ENCODE results near the gene TAS2R50. TPM values are rescaled to one million over a fixed set of nuclear protein-coding genes. Genes with fewer than 3 reads are reported as not detected.

The TAS2R50 gene
- total and polyA plus RNA-seq, 10 of the 15 experiments (the other 5 are each of a cell fraction or from before 2014, with no cell fraction given), result 0.33 to 3.2 (median 1.6) TPM; not detected in 5

- TF ChIP-seq E4F1 (IDR thresholded peaks at IDR 0.05; ENCODE audit: borderline replicate concordance, partially characterized antibody) (no peak), SMAD5 (IDR thresholded peaks at IDR 0.05; ENCODE audit: low read depth) (no peak), CTCF (IDR thresholded peaks at IDR 0.05 in 2 of 3, conservative IDR thresholded peaks at IDR 0.05 in 1 of 3; ENCODE audit: control insufficient read depth in 2 of 3, extremely low read depth in 1 of 3, insufficient read depth in 1 of 3, low read depth in 3 of 3, low read length in 3 of 3) (no peak), EZH2 (IDR thresholded peaks at IDR 0.05; ENCODE audit: borderline replicate concordance, control insufficient read depth, low read depth, low read length) (no peak), JUNB (IDR thresholded peaks at IDR 0.05) (peak; percentile 56; the same call in 1 of the 2 replicates), CEBPZ (IDR thresholded peaks at IDR 0.05; ENCODE audit: low read depth, low read length) (no peak), PAX5 (IDR thresholded peaks at IDR 0.05; ENCODE audit: borderline replicate concordance, low read depth, low read length) (no peak), SRF (IDR thresholded peaks at IDR 0.05; ENCODE audit: low read depth in 2 of 2, low read length in 2 of 2) (no peak), ATF3 (IDR thresholded peaks at IDR 0.05; ENCODE audit: borderline replicate concordance, extremely low read depth, low read depth, low read length) (no peak), KAT2A (conservative IDR thresholded peaks at IDR 0.05; ENCODE audit: control insufficient read depth, low read depth, low read length) (no peak), ZNF687 (IDR thresholded peaks at IDR 0.05) (no peak), FOS (IDR thresholded peaks at IDR 0.05; ENCODE audit: borderline replicate concordance, extremely low read depth, insufficient read length) (no peak), HSF1 (IDR thresholded peaks at IDR 0.05; ENCODE audit: low read depth, low read length) (no peak), RELA (IDR thresholded peaks at IDR 0.05; ENCODE audit: borderline replicate concordance, partially characterized antibody) (no peak)
Measured at GRCh38 chr12:10982244-10982643, 4.5 kb downstream of the TAS2R50 start (continued).

Data from GM12878 (cell line).